Measurements from ENCODE around the gene SLC44A1.
"Not testable (repeated sequence)": the region's sequence is repeated elsewhere in the genome, so short reads cannot be mapped to it uniquely, and the experiment has no call there.

Gene SLC44A1

GRCh38 chr9:105251733-105252404 is 7.4 kb downstream of the SLC44A1 start:
- no peaks in the 10 kb centered on the region for H3K9me3 ChIP-seq (ENCODE audit: control insufficient read depth, low read length)
- 94 to 99% methylated on average over 5 of the region's 5 CpGs for WGBS, 2 experiments
- no peak overlapping the region for H3K4me3 ChIP-seq (ENCODE audit: insufficient read depth, low read depth, low read length)
- H3K27me3 ChIP-seq (ENCODE audit: control insufficient read depth, insufficient read depth, low read length, poor library complexity, severe bottlenecking), result no peaks in the 10 kb centered on the region
- no peak overlapping the region for H3K27ac ChIP-seq (ENCODE audit: insufficient read depth, low read depth, low read length, poor library complexity, severe bottlenecking)
- no peaks in the 10 kb centered on the region for H3K36me3 ChIP-seq (ENCODE audit: control insufficient read depth, insufficient read depth, low read length)
- H3K4me1 ChIP-seq (ENCODE audit: control insufficient read depth, insufficient read depth, low read length), result no peaks in the 10 kb centered on the region

- Histone ChIP-seq H3K4me1 (ENCODE audit: control insufficient read depth, insufficient read depth, low read length) (no peaks in the 10 kb centered on the region), H3K9me3 (ENCODE audit: control insufficient read depth, low read length) (no peaks in the 10 kb centered on the region), H3K27ac (ENCODE audit: insufficient read depth, low read depth, low read length, poor library complexity, severe bottlenecking) (no peak overlapping the region), H3K27me3 (ENCODE audit: control insufficient read depth, insufficient read depth, low read length, poor library complexity, severe bottlenecking) (no peaks in the 10 kb centered on the region), H3K4me3 (ENCODE audit: insufficient read depth, low read depth, low read length) (no peak overlapping the region), H3K36me3 (ENCODE audit: control insufficient read depth, insufficient read depth, low read length) (no peaks in the 10 kb centered on the region)
- WGBS, 2 experiments, result 94 to 96% methylated on average over 5 of the region's 5 CpGs
Measured at GRCh38 chr9:105252405-105252756, 7.9 kb downstream of the SLC44A1 start.

GRCh38 chr9:105254226-105254625 is 9.8 kb downstream of the SLC44A1 start:
- 62 to 76% methylated on average over 4 of the region's 4 CpGs for WGBS, 2 experiments
- Histone ChIP-seq H3K4me3 (ENCODE audit: insufficient read depth, low read depth, low read length) (no peak overlapping the region), H3K4me1 (ENCODE audit: control insufficient read depth, insufficient read depth, low read length) (no peaks in the 10 kb centered on the region), H3K27ac (ENCODE audit: insufficient read depth, low read depth, low read length, poor library complexity, severe bottlenecking) (no peak overlapping the region), H3K36me3 (ENCODE audit: control insufficient read depth, insufficient read depth, low read length) (no peaks in the 10 kb centered on the region), H3K27me3 (ENCODE audit: control insufficient read depth, insufficient read depth, low read length, poor library complexity, severe bottlenecking) (no peaks in the 10 kb centered on the region), H3K9me3 (ENCODE audit: control insufficient read depth, low read length) (no peaks in the 10 kb centered on the region)

- no peaks in the 10 kb centered on the region for H3K9me3 ChIP-seq (ENCODE audit: control insufficient read depth, low read length)
- no peak overlapping the region for H3K4me3 ChIP-seq (ENCODE audit: insufficient read depth, low read depth, low read length)
- H3K27ac ChIP-seq (ENCODE audit: insufficient read depth, low read depth, low read length, poor library complexity, severe bottlenecking), result no peak overlapping the region
- no peaks in the 10 kb centered on the region for H3K36me3 ChIP-seq (ENCODE audit: control insufficient read depth, insufficient read depth, low read length)
- no peaks in the 10 kb centered on the region for H3K27me3 ChIP-seq (ENCODE audit: control insufficient read depth, insufficient read depth, low read length, poor library complexity, severe bottlenecking)
- no peaks in the 10 kb centered on the region for H3K4me1 ChIP-seq (ENCODE audit: control insufficient read depth, insufficient read depth, low read length)
Measured at GRCh38 chr9:105255421-105255820, 11.0 kb downstream of the SLC44A1 start.

- H3K36me3 ChIP-seq (ENCODE audit: control insufficient read depth, insufficient read depth, low read length); H3K27me3 ChIP-seq (ENCODE audit: control insufficient read depth, insufficient read depth, low read length, poor library complexity, severe bottlenecking): not testable (repeated sequence)
- 91 to 92% methylated on average over 3 of the region's 4 CpGs for WGBS, 2 experiments
Measured at GRCh38 chr9:105256569-105256968, 12.1 kb downstream of the SLC44A1 start.

GRCh38 chr9:105257809-105258208 is 13.4 kb downstream of the SLC44A1 start:
- H3K27ac ChIP-seq (ENCODE audit: insufficient read depth, low read depth, low read length, poor library complexity, severe bottlenecking), result no peak overlapping the region
- 94 to 96% methylated on average over 2 of the region's 2 CpGs for WGBS, 2 experiments
- H3K9me3 ChIP-seq (ENCODE audit: control insufficient read depth, low read length), result no peaks in the 10 kb centered on the region
- H3K36me3 ChIP-seq (ENCODE audit: control insufficient read depth, insufficient read depth, low read length), result no peaks in the 10 kb centered on the region
- H3K4me3 ChIP-seq (ENCODE audit: insufficient read depth, low read depth, low read length), result no peak overlapping the region
- H3K4me1 ChIP-seq (ENCODE audit: control insufficient read depth, insufficient read depth, low read length), result no peaks in the 10 kb centered on the region
- H3K27me3 ChIP-seq (ENCODE audit: control insufficient read depth, insufficient read depth, low read length, poor library complexity, severe bottlenecking), result no peaks in the 10 kb centered on the region

More at GRCh38 chr9:105256569-105256968, 12.1 kb downstream of the SLC44A1 start:
- H3K4me1 ChIP-seq (ENCODE audit: control insufficient read depth, insufficient read depth, low read length); H3K27ac ChIP-seq (ENCODE audit: insufficient read depth, low read depth, low read length, poor library complexity, severe bottlenecking); H3K4me3 ChIP-seq (ENCODE audit: insufficient read depth, low read depth, low read length); H3K9me3 ChIP-seq (ENCODE audit: control insufficient read depth, low read length): not testable (repeated sequence)

GRCh38 chr9:105258225-105258737 is 13.8 kb downstream of the SLC44A1 start:
- Histone ChIP-seq H3K4me3 (ENCODE audit: insufficient read depth, low read depth, low read length) (no peak overlapping the region), H3K27ac (ENCODE audit: insufficient read depth, low read depth, low read length, poor library complexity, severe bottlenecking) (no peak overlapping the region), H3K27me3 (ENCODE audit: control insufficient read depth, insufficient read depth, low read length, poor library complexity, severe bottlenecking) (no peaks in the 10 kb centered on the region), H3K4me1 (ENCODE audit: control insufficient read depth, insufficient read depth, low read length) (no peaks in the 10 kb centered on the region), H3K36me3 (ENCODE audit: control insufficient read depth, insufficient read depth, low read length) (no peaks in the 10 kb centered on the region), H3K9me3 (ENCODE audit: control insufficient read depth, low read length) (no peaks in the 10 kb centered on the region)
- 96 to 98% methylated on average over 3 of the region's 3 CpGs for WGBS, 2 experiments

GRCh38 chr9:105259274-105259673 is 14.8 kb downstream of the SLC44A1 start:
- Histone ChIP-seq H3K36me3 (ENCODE audit: control insufficient read depth, insufficient read depth, low read length) (no peaks in the 10 kb centered on the region), H3K4me1 (ENCODE audit: control insufficient read depth, insufficient read depth, low read length) (no peaks in the 10 kb centered on the region), H3K9me3 (ENCODE audit: control insufficient read depth, low read length) (no peaks in the 10 kb centered on the region), H3K27me3 (ENCODE audit: control insufficient read depth, insufficient read depth, low read length, poor library complexity, severe bottlenecking) (no peaks in the 10 kb centered on the region), H3K4me3 (ENCODE audit: insufficient read depth, low read depth, low read length) (no peak overlapping the region), H3K27ac (ENCODE audit: insufficient read depth, low read depth, low read length, poor library complexity, severe bottlenecking) (no peak overlapping the region)
- 94 to 95% methylated on average over 1 to 2 of the region's 2 CpGs for WGBS, 2 experiments

- Histone ChIP-seq H3K27ac (ENCODE audit: insufficient read depth, low read depth, low read length, poor library complexity, severe bottlenecking) (no peak overlapping the region), H3K27me3 (ENCODE audit: control insufficient read depth, insufficient read depth, low read length, poor library complexity, severe bottlenecking) (no peaks in the 10 kb centered on the region), H3K4me1 (ENCODE audit: control insufficient read depth, insufficient read depth, low read length) (no peaks in the 10 kb centered on the region), H3K36me3 (ENCODE audit: control insufficient read depth, insufficient read depth, low read length) (no peaks in the 10 kb centered on the region), H3K4me3 (ENCODE audit: insufficient read depth, low read depth, low read length) (no peak overlapping the region), H3K9me3 (ENCODE audit: control insufficient read depth, low read length) (no peaks in the 10 kb centered on the region)
Measured at GRCh38 chr9:105259731-105260612, 15.5 kb downstream of the SLC44A1 start.

- Histone ChIP-seq H3K36me3 (ENCODE audit: control insufficient read depth, insufficient read depth, low read length) (no peaks in the 10 kb centered on the region), H3K4me3 (ENCODE audit: insufficient read depth, low read depth, low read length) (no peak overlapping the region), H3K27me3 (ENCODE audit: control insufficient read depth, insufficient read depth, low read length, poor library complexity, severe bottlenecking) (no peaks in the 10 kb centered on the region), H3K4me1 (ENCODE audit: control insufficient read depth, insufficient read depth, low read length) (no peaks in the 10 kb centered on the region), H3K27ac (ENCODE audit: insufficient read depth, low read depth, low read length, poor library complexity, severe bottlenecking) (no peak overlapping the region), H3K9me3 (ENCODE audit: control insufficient read depth, low read length) (no peaks in the 10 kb centered on the region)
- WGBS, 2 experiments, result 94 to 95% methylated on average over 2 of the region's 2 CpGs
Measured at GRCh38 chr9:105262497-105262896, 18.0 kb downstream of the SLC44A1 start.

Data from ectodermal cell (in vitro differentiated cells).